BLaER1 (cell line): ENCODE measurements around the gene COL4A1.

Experiments used
- H3K27ac ChIP-seq: shearing (Covaris generic); formaldehyde crosslinking; 2 replicates; pipeline ENCODE4 v1.8.1; 2022
- H3K27me3 ChIP-seq: shearing (Covaris generic); formaldehyde crosslinking; 2 replicates; pipeline ENCODE4 v1.8.1; 2022
- H3K36me3 ChIP-seq: shearing (Covaris generic); formaldehyde crosslinking; 2 replicates; pipeline ENCODE4 v1.8.1; 2022
- H3K4me1 ChIP-seq: shearing (Covaris generic); formaldehyde crosslinking; 2 replicates; pipeline ENCODE4 v1.8.1; 2022
- H3K4me2 ChIP-seq: shearing (Covaris generic); formaldehyde crosslinking; 2 replicates; pipeline ENCODE4 v1.8.1; 2022
- H3K4me3 ChIP-seq: shearing (Covaris generic); formaldehyde crosslinking; 2 replicates; pipeline ENCODE4 v1.8.1; 2022
- H3K9ac ChIP-seq: shearing (Covaris generic); formaldehyde crosslinking; 2 replicates; pipeline ENCODE4 v1.8.1; 2022
- H3K9me3 ChIP-seq: shearing (Covaris generic); formaldehyde crosslinking; 2 replicates; pipeline ENCODE4 v1.8.1; 2022
- H4K20me1 ChIP-seq: shearing (Covaris generic); formaldehyde crosslinking; 2 replicates; pipeline ENCODE4 v1.8.1; 2022
- Cebpa-rat ChIP-seq: shearing (Covaris generic); IDR thresholded peaks from 2 replicates; pipeline ENCODE4 v1.8.1; 2022

Gene COL4A1

GRCh38 chr13:110134801-110135200 lies 172.2 kb downstream of the COL4A1 start:
- Histone ChIP-seq H3K9ac (peak overlapping the region; percentile 67), H3K27ac (peak overlapping the region; percentile 85), H3K4me2 (peak overlapping the region; percentile 81), H4K20me1 (no peaks in the 10 kb centered on the region), H3K4me1 (peaks cover 88% of the 10 kb centered on the region), H3K27me3 (no peaks in the 10 kb centered on the region), H3K36me3 (no peaks in the 10 kb centered on the region), H3K9me3 (no peaks in the 10 kb centered on the region), H3K4me3 (no peak overlapping the region)
- TF ChIP-seq Cebpa-rat = no peak

- H3K9ac ChIP-seq = no peak overlapping the region; the same call in 1 of the 2 replicates
- H4K20me1 ChIP-seq = no peaks in the 10 kb centered on the region
- no peaks in the 10 kb centered on the region for H3K9me3 ChIP-seq
- peak overlapping the region; percentile 85 for H3K4me2 ChIP-seq
- H3K4me1 ChIP-seq = peaks cover 94% of the 10 kb centered on the region
- peak overlapping the region; percentile 88 for H3K27ac ChIP-seq
- no peaks in the 10 kb centered on the region for H3K27me3 ChIP-seq
- TF ChIP-seq Cebpa-rat = no peak
- H3K36me3 ChIP-seq = no peaks in the 10 kb centered on the region
- no peak overlapping the region for H3K4me3 ChIP-seq
Observed at GRCh38 chr13:110133425-110134235, 173.3 kb downstream of the COL4A1 start.

GRCh38 chr13:110132225-110132982 lies 174.6 kb downstream of the COL4A1 start:
- Histone ChIP-seq H3K27ac (peak overlapping the region; percentile 88), H3K4me2 (peak overlapping the region; percentile 85), H4K20me1 (no peaks in the 10 kb centered on the region), H3K4me3 (peak overlapping the region; percentile 36; the same call in 1 of the 2 replicates), H3K9ac (peak overlapping the region; percentile 65), H3K27me3 (no peaks in the 10 kb centered on the region), H3K36me3 (no peaks in the 10 kb centered on the region), H3K4me1 (peaks cover 100% of the 10 kb centered on the region), H3K9me3 (no peaks in the 10 kb centered on the region)
- TF ChIP-seq Cebpa-rat = no peak

- no peak overlapping the region; the same call in 1 of the 2 replicates for H3K9ac ChIP-seq
- no peak for TF ChIP-seq Cebpa-rat
- no peaks in the 10 kb centered on the region for H3K9me3 ChIP-seq
- H3K4me1 ChIP-seq = peaks cover 100% of the 10 kb centered on the region
- H3K4me2 ChIP-seq = peak overlapping the region; percentile 85
- no peaks in the 10 kb centered on the region for H3K27me3 ChIP-seq
- no peaks in the 10 kb centered on the region for H4K20me1 ChIP-seq
- no peaks in the 10 kb centered on the region for H3K36me3 ChIP-seq
- H3K27ac ChIP-seq = peak overlapping the region; percentile 88
- no peak overlapping the region for H3K4me3 ChIP-seq
Observed at GRCh38 chr13:110131424-110131823, 175.5 kb downstream of the COL4A1 start.

- Histone ChIP-seq H3K36me3 (no peaks in the 10 kb centered on the region), H3K9ac (no peak overlapping the region), H3K4me3 (no peak overlapping the region), H3K27ac (peak overlapping the region; percentile 88), H3K4me2 (peak overlapping the region; percentile 85), H3K4me1 (peaks cover 100% of the 10 kb centered on the region), H3K9me3 (no peaks in the 10 kb centered on the region), H4K20me1 (no peaks in the 10 kb centered on the region), H3K27me3 (no peaks in the 10 kb centered on the region)
- no peak for TF ChIP-seq Cebpa-rat
Observed at GRCh38 chr13:110130431-110130830, 176.5 kb downstream of the COL4A1 start.

- no peak overlapping the region for H3K4me3 ChIP-seq
- H3K9me3 ChIP-seq = no peaks in the 10 kb centered on the region
- H3K4me1 ChIP-seq = peaks cover 100% of the 10 kb centered on the region
- TF ChIP-seq Cebpa-rat = no peak
- H4K20me1 ChIP-seq = no peaks in the 10 kb centered on the region
- no peaks in the 10 kb centered on the region for H3K36me3 ChIP-seq
- H3K27me3 ChIP-seq = no peaks in the 10 kb centered on the region
- H3K4me2 ChIP-seq = peak overlapping the region; percentile 85
- peak overlapping the region; percentile 88 for H3K27ac ChIP-seq
- no peak overlapping the region for H3K9ac ChIP-seq
Observed at GRCh38 chr13:110129539-110130186, 177.3 kb downstream of the COL4A1 start.

GRCh38 chr13:110129076-110129475 lies 177.9 kb downstream of the COL4A1 start:
- H3K4me1 ChIP-seq = peaks cover 100% of the 10 kb centered on the region
- no peaks in the 10 kb centered on the region for H3K9me3 ChIP-seq
- no peak for TF ChIP-seq Cebpa-rat
- H3K27ac ChIP-seq = peak overlapping the region; percentile 88
- no peaks in the 10 kb centered on the region for H4K20me1 ChIP-seq
- H3K4me3 ChIP-seq = peak overlapping the region; percentile 61; the same call in 1 of the 2 replicates
- H3K9ac ChIP-seq = peak overlapping the region; percentile 82; the same call in 1 of the 2 replicates
- no peaks in the 10 kb centered on the region for H3K27me3 ChIP-seq
- H3K36me3 ChIP-seq = no peaks in the 10 kb centered on the region
- H3K4me2 ChIP-seq = peak overlapping the region; percentile 85

GRCh38 chr13:110128546-110128945 lies 178.4 kb downstream of the COL4A1 start:
- Histone ChIP-seq H3K4me2 (peak overlapping the region; percentile 85), H3K9ac (peak overlapping the region; percentile 82), H3K4me1 (peaks cover 100% of the 10 kb centered on the region), H3K4me3 (peak overlapping the region; percentile 61), H3K27me3 (no peaks in the 10 kb centered on the region), H4K20me1 (no peaks in the 10 kb centered on the region), H3K36me3 (no peaks in the 10 kb centered on the region), H3K27ac (peak overlapping the region; percentile 88), H3K9me3 (no peaks in the 10 kb centered on the region)
- no peak for TF ChIP-seq Cebpa-rat

- no peaks in the 10 kb centered on the region for H3K27me3 ChIP-seq
- no peak for TF ChIP-seq Cebpa-rat
- peak overlapping the region; percentile 61 for H3K4me3 ChIP-seq
- no peaks in the 10 kb centered on the region for H3K9me3 ChIP-seq
- H3K4me1 ChIP-seq = peaks cover 100% of the 10 kb centered on the region
- peak overlapping the region; percentile 85 for H3K4me2 ChIP-seq
- no peaks in the 10 kb centered on the region for H4K20me1 ChIP-seq
- no peaks in the 10 kb centered on the region for H3K36me3 ChIP-seq
- H3K27ac ChIP-seq = peak overlapping the region; percentile 88
- peak overlapping the region; percentile 82 for H3K9ac ChIP-seq
Observed at GRCh38 chr13:110127986-110128511, 178.9 kb downstream of the COL4A1 start.
